AG10803 (cell line): ENCODE measurements around the gene HS3ST4.

Source experiments
- DNase-seq: peaks from one replicate; pipeline ENCODE4 v3.0.0; 2010; ENCODE audit warnings: low read depth
- H3K4me3 ChIP-seq: 2 replicates; pipeline ENCODE4 v1.5.1; 2011; ENCODE audit warnings: mild to moderate bottlenecking, low read length, control low read depth
- TF ChIP-seq, protein P1 (sequence below): conservative IDR thresholded peaks from 2 replicates; pipeline ENCODE4 v1.5.1; 2011; ENCODE audit warnings: mild to moderate bottlenecking, low read length, control low read depth, inconsistent platforms

HS3ST4 gene

DNA sequence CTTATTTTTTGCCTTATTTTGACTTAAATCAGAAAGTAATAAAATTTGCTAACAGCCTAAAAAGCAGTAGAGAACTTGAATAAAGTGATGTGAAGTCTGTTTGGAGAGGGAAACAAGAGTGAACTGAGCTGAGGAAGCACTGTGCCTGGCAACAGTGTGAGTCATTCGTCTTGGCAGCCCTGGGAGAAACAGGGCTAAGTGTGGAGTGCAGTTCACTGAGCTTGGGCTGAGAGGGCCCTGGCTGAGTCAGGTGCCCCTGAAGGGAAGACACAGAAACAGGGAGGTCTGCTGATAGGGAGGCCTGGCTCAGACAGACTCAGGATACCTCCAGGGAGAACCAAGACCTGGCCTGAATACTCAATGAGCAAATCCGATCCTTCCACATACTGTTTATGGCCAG is 132.1 kb downstream of the HS3ST4 start:
- H3K4me3 ChIP-seq: no peak overlapping the region
- DNase-seq: no peak
- TF ChIP-seq, protein P1, sequence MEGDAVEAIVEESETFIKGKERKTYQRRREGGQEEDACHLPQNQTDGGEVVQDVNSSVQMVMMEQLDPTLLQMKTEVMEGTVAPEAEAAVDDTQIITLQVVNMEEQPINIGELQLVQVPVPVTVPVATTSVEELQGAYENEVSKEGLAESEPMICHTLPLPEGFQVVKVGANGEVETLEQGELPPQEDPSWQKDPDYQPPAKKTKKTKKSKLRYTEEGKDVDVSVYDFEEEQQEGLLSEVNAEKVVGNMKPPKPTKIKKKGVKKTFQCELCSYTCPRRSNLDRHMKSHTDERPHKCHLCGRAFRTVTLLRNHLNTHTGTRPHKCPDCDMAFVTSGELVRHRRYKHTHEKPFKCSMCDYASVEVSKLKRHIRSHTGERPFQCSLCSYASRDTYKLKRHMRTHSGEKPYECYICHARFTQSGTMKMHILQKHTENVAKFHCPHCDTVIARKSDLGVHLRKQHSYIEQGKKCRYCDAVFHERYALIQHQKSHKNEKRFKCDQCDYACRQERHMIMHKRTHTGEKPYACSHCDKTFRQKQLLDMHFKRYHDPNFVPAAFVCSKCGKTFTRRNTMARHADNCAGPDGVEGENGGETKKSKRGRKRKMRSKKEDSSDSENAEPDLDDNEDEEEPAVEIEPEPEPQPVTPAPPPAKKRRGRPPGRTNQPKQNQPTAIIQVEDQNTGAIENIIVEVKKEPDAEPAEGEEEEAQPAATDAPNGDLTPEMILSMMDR: no peak

DNA sequence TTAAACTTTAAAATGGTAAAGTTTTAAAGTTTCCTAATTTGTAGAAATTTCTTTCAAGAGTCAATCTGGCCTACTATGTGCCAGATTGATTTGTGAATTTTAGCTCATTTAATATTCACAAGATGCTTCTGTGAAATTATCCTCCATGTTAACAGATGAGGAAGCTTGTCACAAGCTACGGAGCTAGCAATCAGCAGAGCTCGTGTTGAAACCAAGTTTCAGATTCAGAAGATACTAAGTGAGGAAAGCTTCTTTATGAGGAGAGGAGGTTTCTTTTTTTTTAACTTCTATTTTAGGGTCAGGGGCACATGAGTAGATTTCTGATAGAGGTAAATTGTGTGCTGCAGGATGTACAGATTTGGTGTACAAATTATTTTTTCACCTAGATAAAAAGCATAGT is 135.9 kb downstream of the HS3ST4 start:
- no peak overlapping the region for H3K4me3 ChIP-seq
- TF ChIP-seq, protein P1: no peak
- no peak for DNase-seq

- H3K4me3 ChIP-seq: no peak overlapping the region
- DNase-seq: no peak
- TF ChIP-seq, protein P1: no peak
Measured at GRCh38 chr16:25828510-25828909, 136.8 kb downstream of the HS3ST4 start.

GRCh38 chr16:25832291-25832690 is 140.5 kb downstream of the HS3ST4 start:
- TF ChIP-seq, protein P1: no peak
- H3K4me3 ChIP-seq: no peak overlapping the region
- DNase-seq: no peak

DNA sequence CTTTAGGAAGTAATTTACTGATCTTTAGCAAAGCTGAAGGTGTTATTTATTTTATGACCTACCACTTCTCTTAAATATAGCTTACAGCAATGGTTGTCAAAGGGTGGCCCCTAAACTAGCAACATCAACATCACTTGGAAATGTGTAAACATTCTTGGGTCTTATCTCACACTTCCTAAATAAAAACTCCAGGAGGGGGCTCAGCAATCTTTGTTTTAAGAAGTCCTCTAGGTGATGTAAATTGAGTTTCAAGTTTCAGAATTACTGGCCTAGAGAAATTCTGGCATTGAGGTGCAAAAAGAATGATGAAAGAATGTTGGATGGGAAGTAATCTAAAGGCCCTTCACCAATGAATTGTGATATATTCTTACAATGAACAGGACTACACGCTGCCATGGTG is 142.3 kb downstream of the HS3ST4 start:
- DNase-seq: no peak
- no peak overlapping the region for H3K4me3 ChIP-seq
- TF ChIP-seq, protein P1: no peak

- H3K4me3 ChIP-seq: no peak overlapping the region
- TF ChIP-seq, protein P1: no peak
- no peak for DNase-seq
Measured at GRCh38 chr16:25835126-25835525, 143.4 kb downstream of the HS3ST4 start.

GRCh38 chr16:25838724-25839186 is 147.0 kb downstream of the HS3ST4 start:
- no peak overlapping the region for H3K4me3 ChIP-seq
- TF ChIP-seq, protein P1: peak; percentile 78
- DNase-seq: peak; percentile 53
